HUDEP-2 (cell line): ENCODE measurements around the gene IGLL5.

Experiments
- DNase-seq, 76 experiments: peaks; one replicate each; lab custom pipeline; 2025; ENCODE audit not compliant: unreplicated experiment in 76 of 76; lab: John Stamatoyannopoulos, UW

The IGLL5 gene

GRCh38 chr22:22858559-22858937, 29.1 kb upstream of the IGLL5 start:
- no peak for DNase-seq

- DNase-seq = no peak
These were observed 24.6 kb upstream of the IGLL5 start for GRCh38 chr22:22863001-22863400.

- DNase-seq = no peak
These were observed 22.1 kb upstream of the IGLL5 start for GRCh38 chr22:22865311-22866072.

- DNase-seq = no peak
These were observed 21.1 kb upstream of the IGLL5 start for GRCh38 chr22:22866381-22867111.

- no peak for DNase-seq
These were observed 19.5 kb upstream of the IGLL5 start for GRCh38 chr22:22867996-22868715.

- no peak for DNase-seq
These were observed 16.8 kb upstream of the IGLL5 start for GRCh38 chr22:22870577-22871404.

- DNase-seq = no peak
These were observed 15.9 kb upstream of the IGLL5 start for GRCh38 chr22:22871536-22872278.

GRCh38 chr22:22872722-22873708, 14.6 kb upstream of the IGLL5 start:
- no peak for DNase-seq

- peak in 48 of 76 experiments; percentile 4 to 66 (median 32) for DNase-seq
These were observed 9.9 kb upstream of the IGLL5 start for GRCh38 chr22:22877523-22878210.

GRCh38 chr22:22878211-22878570, 9.4 kb upstream of the IGLL5 start:
- DNase-seq = no peak

GRCh38 chr22:22878801-22879674, 8.6 kb upstream of the IGLL5 start:
- DNase-seq = no peak

- no peak for DNase-seq
These were observed 7.9 kb upstream of the IGLL5 start for GRCh38 chr22:22879675-22880155.

- DNase-seq = no peak
These were observed 7.0 kb upstream of the IGLL5 start for GRCh38 chr22:22880645-22881044.

- DNase-seq = no peak
These were observed 6.3 kb upstream of the IGLL5 start for GRCh38 chr22:22881116-22882000.

- no peak for DNase-seq
These were observed 5.4 kb upstream of the IGLL5 start for GRCh38 chr22:22882033-22882717.
